B cell (primary cell): ENCODE data around the gene LRCH1. TPM values are rescaled to one million over a fixed set of nuclear protein-coding genes. Genes with fewer than 3 reads are reported as not detected.

Source experiments
- ATAC-seq: fragments of 200-7000 bp; cut with Tn5 transposase; one replicate; pipeline ENCODE4 v1.10.0; 2021; ENCODE audit warnings: low read depth, mild to moderate bottlenecking, moderate number of reproducible peaks, moderate library complexity
- CTCF ChIA-PET: fragments of 350-600 bp; sonication (Branson Sonifier 250); formaldehyde crosslinking; loops from one replicate; lab custom pipeline; 2021; ENCODE audit warnings: antibody characterized with exemption, inconsistent platforms; lab: Charles Lee
- POLR2A ChIA-PET: fragments of 350-600 bp; sonication (Branson Sonifier 250); formaldehyde crosslinking; loops from one replicate; lab custom pipeline; 2021; ENCODE audit warnings: antibody characterized with exemption; lab: Charles Lee
- DNase-seq: peaks from one replicate; pipeline ENCODE4 v3.0.0; 2013
- H2AFZ ChIP-seq: 2 replicates; pipeline ENCODE4 v1.6.1; 2012; ENCODE audit warnings: mild to moderate bottlenecking, low read depth, low read length; ENCODE audit not compliant: insufficient read depth, poor library complexity, severe bottlenecking
- H3K27ac ChIP-seq, 2 donors: 1 replicate in 1 of 2; 2 replicates in 1 of 2; pipeline ENCODE4 v1.5.1; 2012 to 2013; ENCODE audit warnings: low read length in 2 of 2, mild to moderate bottlenecking in 2 of 2, moderate library complexity in 1 of 2
- H3K27me3 ChIP-seq, 4 experiments: fragments of 200-600 bp in 1 of 4; sonication (generic) in 1 of 4; replicated peaks in 1 of 4; 1 replicate in 2 of 4; 2 replicates in 2 of 4; pipeline versions ENCODE4 v1.6.1 to v1.7.0; 2013 to 2016; ENCODE audit warnings: low read length in 3 of 4, mild to moderate bottlenecking in 2 of 4, mixed read lengths in 1 of 4, moderate library complexity in 1 of 4; ENCODE audit not compliant: insufficient read depth in 4 of 4, control insufficient read depth in 3 of 4; ENCODE audit errors: control extremely low read depth in 1 of 4
- H3K36me3 ChIP-seq, 2 experiments: replicated peaks in 1 of 2; 1 replicate in 1 of 2; 2 replicates in 1 of 2; pipeline versions ENCODE4 v1.6.1 to v1.7.1; 2013; ENCODE audit warnings: low read length in 1 of 2; ENCODE audit not compliant: insufficient read depth in 2 of 2, control insufficient read depth in 1 of 2; ENCODE audit errors: control extremely low read depth in 1 of 2, extremely low read depth in 1 of 2
- H3K4me1 ChIP-seq, 2 donors: fragments of 200-600 bp in 1 of 2; sonication (generic) in 1 of 2; 1 replicate in 1 of 2; 2 replicates in 1 of 2; pipeline versions ENCODE4 v1.5.1 to v1.6.1; 2013 to 2017; ENCODE audit warnings: low read length in 2 of 2; ENCODE audit not compliant: control insufficient read depth in 2 of 2, insufficient read depth in 2 of 2
- H3K4me2 ChIP-seq: replicated peaks from 2 replicates; pipeline ENCODE3; 2012; ENCODE audit warnings: mild to moderate bottlenecking, low read depth, low read length; ENCODE audit not compliant: poor library complexity, severe bottlenecking
- H3K4me3 ChIP-seq, 5 experiments: fragments of 200-600 bp in 1 of 5; sonication (generic) in 1 of 5; 1 replicate in 3 of 5; 2 replicates in 2 of 5; pipeline versions ENCODE4 v1.5.1 to v1.7.0; 2011 to 2016; ENCODE audit warnings: low read length in 4 of 5, mild to moderate bottlenecking in 4 of 5, low read depth in 2 of 5, control low read depth in 1 of 5, moderate library complexity in 1 of 5; ENCODE audit not compliant: insufficient read depth in 1 of 5; ENCODE audit errors: control extremely low read depth in 1 of 5, extremely low read depth in 1 of 5
- H3K79me2 ChIP-seq: fragments of 200-600 bp; sonication (generic); one replicate; pipeline ENCODE4 v1.6.0; 2016; ENCODE audit warnings: low read length; ENCODE audit not compliant: control insufficient read depth, insufficient read depth
- H3K9ac ChIP-seq: fragments of 200-600 bp; sonication (generic); 2 replicates; pipeline ENCODE4 v1.6.1; 2017; ENCODE audit warnings: mild to moderate bottlenecking, low read length, moderate library complexity
- H3K9me3 ChIP-seq, 3 donors: one replicate each; pipeline versions ENCODE4 v1.6.1 to v1.7.1; 2013; ENCODE audit warnings: low read length in 2 of 3; ENCODE audit not compliant: control insufficient read depth in 2 of 3, insufficient read depth in 1 of 3; ENCODE audit errors: control extremely low read depth in 1 of 3
- H4K20me1 ChIP-seq: 2 replicates; pipeline ENCODE4 v1.6.0; 2012; ENCODE audit warnings: mild to moderate bottlenecking, low read length; ENCODE audit not compliant: insufficient read depth, control insufficient read depth, poor library complexity, severe bottlenecking
- H3K27ac Mint-ChIP-seq: one replicate; pipeline ENCODE4 v1.8.0; 2021; ENCODE audit warnings: mixed read lengths
- H3K27me3 Mint-ChIP-seq: one replicate; pipeline ENCODE4 v1.8.0; 2021; ENCODE audit warnings: mixed read lengths
- H3K4me1 Mint-ChIP-seq: one replicate; pipeline ENCODE4 v1.8.0; 2021; ENCODE audit warnings: mixed read lengths
- H3K4me3 Mint-ChIP-seq: one replicate; pipeline ENCODE4 v1.8.0; 2021; ENCODE audit warnings: mixed read lengths
- H3K9me3 Mint-ChIP-seq: one replicate; pipeline ENCODE4 v1.8.0; 2022; ENCODE audit warnings: mixed read lengths; ENCODE audit not compliant: insufficient read depth
- CTCF ChIP-seq: fragments of 200-600 bp; IDR thresholded peaks from one replicate; pipeline ENCODE4 v1.8.0; 2022; ENCODE audit warnings: antibody characterized with exemption, mild to moderate bottlenecking
- EZH2 ChIP-seq: IDR thresholded peaks from 2 replicates; pipeline ENCODE4 v1.6.1; 2012; ENCODE audit warnings: borderline replicate concordance, low read depth, mild to moderate bottlenecking, moderate library complexity, low read length; ENCODE audit not compliant: insufficient read depth, poor library complexity, severe bottlenecking
- WGBS: methylation state at CpG from one replicate; pipeline ENCODE4 v1.1.5; 2013; ENCODE audit warnings: missing lambda C conversion rate; ENCODE audit not compliant: insufficient coverage; 5-methylcytosine and 5-hydroxymethylcytosine counted together
- intact Hi-C: fragments of 100-400 bp; cut with micrococcal nuclease; formaldehyde crosslinking; loops from one replicate; pipeline ENCODE4 v1.10.0; 2022
- polyA plus RNA-seq: library from polyadenylated mRNA; depleted of rRNA; stranded (reverse); fragments of >200 nt; gene quantifications from 2 replicates; pipeline ENCODE4 v1.2.3, GENCODE V29; 2012
- total RNA-seq, 2 donors: library from RNA; stranded (reverse); fragments of 120-200 nt in 1 of 2; gene quantifications; 1 replicate in 1 of 2; 2 replicates in 1 of 2; pipeline versions ENCODE4 v1.2.3 to v1.2.4, GENCODE V29; 2013 to 2022

The LRCH1 gene
- total and polyA plus RNA-seq, 2 donors (not counting 1 experiment from before 2014, with no cell fraction given): 13.0 to 50.3 TPM

- intact Hi-C loops: no loop called here
- Mint-ChIP-seq H3K27ac (no peak overlapping the region), H3K27me3 (no peaks in the 10 kb centered on the region), H3K4me3 (no peak overlapping the region), H3K9me3 (no peaks in the 10 kb centered on the region), H3K4me1 (peaks cover 4% of the 10 kb centered on the region)
- TF ChIP-seq CTCF (no peak), EZH2 (no peak)
- Histone ChIP-seq H3K27me3 (no peaks in the 10 kb centered on the region), H3K4me2 (no peak overlapping the region), H2AFZ (no peak overlapping the region), H3K4me1 (no peaks in the 10 kb centered on the region), H3K4me3 (no peak overlapping the region), H3K9ac (no peak overlapping the region), H4K20me1 (no peaks in the 10 kb centered on the region), H3K27ac (no peak overlapping the region), H3K79me2 (no peaks in the 10 kb centered on the region), H3K9me3 (no peaks in the 10 kb centered on the region), H3K36me3 (peaks cover 7 to 28% of the 10 kb centered on the region in 2 experiments)
- no peak for DNase-seq
- WGBS: no CpG with 5 or more reads among the region's 2 CpGs
- ChIA-PET POLR2A (no interaction called here), CTCF (interaction anchor here (1.4 to 11.9 kb wide), 3 partner anchors 166 to 227 kb away, joined by 6 to 139 read pairs (median 72); partner anchors contain the start of gene LRCH1)
- no peak for ATAC-seq
These were observed 164.9 kb downstream of the LRCH1 start for GRCh38 chr13:46717856-46718255.

- intact Hi-C loops: no loop called here
These were observed 167.2 kb downstream of the LRCH1 start for GRCh38 chr13:46720189-46720588.

More at GRCh38 chr13:46720189-46720588, 167.2 kb downstream of the LRCH1 start:
- Histone ChIP-seq H4K20me1 (no peaks in the 10 kb centered on the region), H3K79me2 (no peaks in the 10 kb centered on the region), H3K4me2 (no peak overlapping the region), H2AFZ (no peak overlapping the region), H3K9me3 (no peaks in the 10 kb centered on the region), H3K27ac (no peak overlapping the region), H3K4me1 (no peaks in the 10 kb centered on the region), H3K27me3 (no peaks in the 10 kb centered on the region), H3K9ac (no peak overlapping the region), H3K4me3 (no peak overlapping the region), H3K36me3 (peaks cover 10 to 35% of the 10 kb centered on the region in 2 experiments)
- ATAC-seq: no peak
- H3K4me1 Mint-ChIP-seq: peaks cover 4% of the 10 kb centered on the region
- no peaks in the 10 kb centered on the region for H3K27me3 Mint-ChIP-seq
- no peak overlapping the region for H3K4me3 Mint-ChIP-seq
- 58% methylated on average over 7 of the region's 8 CpGs for WGBS
- ChIA-PET POLR2A (no interaction called here), CTCF (interaction anchor here (0.7 to 11.9 kb wide), 14 partner anchors 10 to 330 kb away, joined by 3 to 139 read pairs (median 4); partner anchors contain the start of gene LRCH1)
- no peak for TF ChIP-seq CTCF
- no peak for TF ChIP-seq EZH2
- H3K27ac Mint-ChIP-seq: no peak overlapping the region
- DNase-seq: no peak
- H3K9me3 Mint-ChIP-seq: no peaks in the 10 kb centered on the region
